IMR-90 (cell line): Measurements from ENCODE around the gene EFHC2. TPM values are rescaled to one million over a fixed set of nuclear protein-coding genes. Genes with fewer than 3 reads are reported as not detected.

ENCODE experiments used
- ATAC-seq: fragments of 200-7000 bp; cut with Tn5 transposase; 2 replicates; pipeline ENCODE4 v1.9.1; 2020; ENCODE audit warnings: low read depth, mild to moderate bottlenecking, moderate library complexity
- BruUV-seq: library from RNA; stranded (reverse); fragments of 400-500 nt; replicated peaks from 2 replicates; lab custom pipeline; 2021; lab: Mats Ljungman, UMichigan
- CTCF ChIA-PET: fragments of 300-600 bp; formaldehyde crosslinking; extraction: SDS; loops from one replicate; lab custom pipeline; 2021; ENCODE audit warnings: antibody characterized with exemption; lab: Yijun Ruan, JAX
- POLR2A ChIA-PET: fragments of 300-600 bp; sonication (Branson Sonifier 250); formaldehyde crosslinking; loops from one replicate; lab custom pipeline; 2022; ENCODE audit warnings: antibody characterized with exemption; ENCODE audit not compliant: unreplicated experiment; lab: Charles Lee
- DNase-seq: peaks from one replicate; pipeline ENCODE4 v3.0.0; 2013
- H2AFZ ChIP-seq: replicated peaks from 2 replicates; pipeline ENCODE3; 2013; ENCODE audit warnings: low read length, mild to moderate bottlenecking; ENCODE audit not compliant: poor library complexity
- H2AK5ac ChIP-seq: 2 replicates; pipeline ENCODE4 v1.6.1; 2013; ENCODE audit warnings: low read depth, low read length, inconsistent platforms
- H2AK9ac ChIP-seq: replicated peaks from 2 replicates; pipeline ENCODE3; 2013; ENCODE audit warnings: mild to moderate bottlenecking, low read depth, low read length, moderate library complexity; ENCODE audit not compliant: poor library complexity
- H2BK120ac ChIP-seq: 2 replicates; pipeline ENCODE4 v1.6.1; 2013; ENCODE audit warnings: low read depth, low read length, inconsistent platforms
- H2BK15ac ChIP-seq: 3 replicates; pipeline ENCODE4 v1.6.1; 2013; ENCODE audit warnings: low read depth, low read length, inconsistent platforms
- H2BK20ac ChIP-seq: 2 replicates; pipeline ENCODE4 v1.6.1; 2013; ENCODE audit warnings: low read depth, mild to moderate bottlenecking, inconsistent platforms, low read length, moderate library complexity
- H2BK5ac ChIP-seq: 2 replicates; pipeline ENCODE4 v1.6.1; 2013; ENCODE audit warnings: mild to moderate bottlenecking, low read depth, low read length, inconsistent platforms; ENCODE audit not compliant: poor library complexity, severe bottlenecking
- H3K14ac ChIP-seq: replicated peaks from 2 replicates; pipeline ENCODE4 v1.6.1; 2013; ENCODE audit warnings: low read depth, low read length, inconsistent platforms
- H3K18ac ChIP-seq: 2 replicates; pipeline ENCODE4 v1.6.1; 2013; ENCODE audit warnings: low read depth, low read length, control low read depth
- H3K23ac ChIP-seq: 2 replicates; pipeline ENCODE4 v1.6.1; 2013; ENCODE audit warnings: low read depth, low read length, inconsistent platforms
- H3K27ac ChIP-seq: 2 replicates; pipeline ENCODE4 v1.5.1; 2013; ENCODE audit warnings: mild to moderate bottlenecking, control low read depth, low read length; ENCODE audit not compliant: insufficient read depth
- H3K27me3 ChIP-seq: 2 replicates; pipeline ENCODE4 v1.6.1; 2013; ENCODE audit warnings: low read length; ENCODE audit not compliant: control insufficient read depth, insufficient read depth
- H3K36me3 ChIP-seq: 2 replicates; pipeline ENCODE4 v1.6.1; 2013; ENCODE audit warnings: low read length, mixed read lengths; ENCODE audit not compliant: control insufficient read depth, insufficient read depth
- H3K4ac ChIP-seq: 2 replicates; pipeline ENCODE4 v1.6.1; 2013; ENCODE audit warnings: low read depth, low read length, inconsistent platforms
- H3K4me1 ChIP-seq: 2 replicates; pipeline ENCODE4 v1.6.1; 2013; ENCODE audit warnings: low read length, mixed read lengths; ENCODE audit not compliant: control insufficient read depth, insufficient read depth
- H3K4me2 ChIP-seq: 2 replicates; pipeline ENCODE4 v1.6.1; 2013; ENCODE audit warnings: low read depth, mild to moderate bottlenecking, control low read depth, low read length, moderate library complexity
- H3K4me3 ChIP-seq: 2 replicates; pipeline ENCODE4 v1.5.1; 2013; ENCODE audit warnings: low read depth, mild to moderate bottlenecking, control low read depth, low read length, moderate library complexity; ENCODE audit not compliant: insufficient read depth
- H3K56ac ChIP-seq: 2 replicates; pipeline ENCODE4 v1.6.1; 2013; ENCODE audit warnings: low read length, inconsistent platforms; ENCODE audit not compliant: insufficient read depth; ENCODE audit errors: extremely low read depth
- H3K79me1 ChIP-seq, 2 experiments: 2 replicates each; pipeline ENCODE4 v1.6.1; 2013; ENCODE audit warnings: low read length in 2 of 2, inconsistent platforms in 1 of 2, low read depth in 1 of 2
- H3K9ac ChIP-seq: 2 replicates; pipeline ENCODE4 v1.6.1; 2013; ENCODE audit warnings: low read depth, low read length, control low read depth
- H3K9me1 ChIP-seq: 2 replicates; pipeline ENCODE4 v1.6.1; 2013; ENCODE audit warnings: low read length, inconsistent platforms; ENCODE audit not compliant: insufficient read depth
- H3K9me3 ChIP-seq: 2 replicates; pipeline ENCODE4 v1.6.1; 2013; ENCODE audit warnings: low read length; ENCODE audit not compliant: control insufficient read depth, insufficient read depth
- H4K20me1 ChIP-seq: 2 replicates; pipeline ENCODE4 v1.6.1; 2013; ENCODE audit warnings: low read length, inconsistent platforms; ENCODE audit not compliant: insufficient read depth
- H4K5ac ChIP-seq: 2 replicates; pipeline ENCODE4 v1.6.1; 2013; ENCODE audit warnings: mild to moderate bottlenecking, low read depth, low read length, control low read depth
- H4K8ac ChIP-seq, 2 experiments: 2 replicates each; pipeline ENCODE4 v1.6.1; 2013; ENCODE audit warnings: low read depth in 2 of 2, low read length in 2 of 2, control low read depth in 1 of 2, inconsistent platforms in 1 of 2
- H4K91ac ChIP-seq: 2 replicates; pipeline ENCODE4 v1.6.1; 2013; ENCODE audit warnings: low read depth, low read length, inconsistent platforms; ENCODE audit not compliant: insufficient read depth
- BHLHE40 ChIP-seq: fragments of 150-350 bp; IDR thresholded peaks from 2 replicates; pipeline ENCODE4 v1.6.1; 2016; ENCODE audit warnings: mild to moderate bottlenecking, low read depth, low read length
- CEBPB ChIP-seq: IDR thresholded peaks from 2 replicates; pipeline ENCODE4 v1.6.1; 2012; ENCODE audit warnings: low read depth, low read length, improper control_type of control experiment
- CHD1 ChIP-seq: IDR thresholded peaks from 2 replicates; pipeline ENCODE4 v1.6.1; 2012; ENCODE audit warnings: low read depth, low read length, improper control_type of control experiment
- CTCF ChIP-seq: conservative IDR thresholded peaks from 2 replicates; pipeline ENCODE4 v1.5.1; 2012; ENCODE audit warnings: mild to moderate bottlenecking, low read depth, low read length, improper control_type of control experiment
- ELK1 ChIP-seq: fragments of 150-350 bp; IDR thresholded peaks from 2 replicates; pipeline ENCODE4 v1.6.1; 2016; ENCODE audit warnings: low read depth, mild to moderate bottlenecking, low read length, moderate library complexity, borderline replicate concordance
- FOS ChIP-seq: fragments of 150-350 bp; IDR thresholded peaks from 2 replicates; pipeline ENCODE4 v1.6.1; 2016; ENCODE audit warnings: low read depth, low read length
- MAFK ChIP-seq: IDR thresholded peaks from 2 replicates; pipeline ENCODE4 v1.6.1; 2012; ENCODE audit warnings: low read depth, low read length, improper control_type of control experiment
- MAZ ChIP-seq: IDR thresholded peaks from 2 replicates; pipeline ENCODE4 v1.6.1; 2012; ENCODE audit warnings: low read depth, mild to moderate bottlenecking, low read length, improper control_type of control experiment, moderate library complexity, borderline replicate concordance
- MXI1 ChIP-seq: IDR thresholded peaks from 2 replicates; pipeline ENCODE4 v1.6.1; 2012; ENCODE audit warnings: low read depth, mild to moderate bottlenecking, low read length, moderate library complexity, borderline replicate concordance
- NFE2L2 ChIP-seq: fragments of 150-350 bp; IDR thresholded peaks from 2 replicates; pipeline ENCODE4 v1.6.1; 2016; ENCODE audit warnings: low read depth, mild to moderate bottlenecking, low read length
- POLR2A ChIP-seq: IDR thresholded peaks from 2 replicates; pipeline ENCODE4 v1.6.1; 2012; ENCODE audit warnings: mild to moderate bottlenecking, low read depth, low read length
- RAD21 ChIP-seq: IDR thresholded peaks from 2 replicates; pipeline ENCODE4 v1.6.1; 2012; ENCODE audit warnings: low read length, improper control_type of control experiment
- RCOR1 ChIP-seq: IDR thresholded peaks from 2 replicates; pipeline ENCODE4 v1.6.1; 2012; ENCODE audit warnings: mild to moderate bottlenecking, low read length, improper control_type of control experiment; ENCODE audit not compliant: insufficient replicate concordance
- RFX5 ChIP-seq: IDR thresholded peaks from 2 replicates; pipeline ENCODE4 v1.8.0; 2012; ENCODE audit warnings: low read depth, mild to moderate bottlenecking, low read length, moderate library complexity
- SMC3 ChIP-seq: fragments of 150-350 bp; IDR thresholded peaks from 2 replicates; pipeline ENCODE4 v1.6.1; 2016; ENCODE audit warnings: low read depth, mild to moderate bottlenecking, antibody characterized with exemption, low read length, moderate library complexity
- USF2 ChIP-seq: fragments of 150-350 bp; IDR thresholded peaks from 2 replicates; pipeline ENCODE4 v1.6.1; 2017; ENCODE audit warnings: mild to moderate bottlenecking, antibody characterized with exemption, low read length, low read depth
- whole genome bisulfite sequencing, 2 experiments: methylation state at CpG; one replicate each; pipeline versions ENCODE4 v1.1.5 to v1.1.7; 2013; ENCODE audit warnings: missing lambda C conversion rate in 2 of 2; ENCODE audit not compliant: insufficient read length in 1 of 2; ENCODE audit errors: extremely low coverage in 2 of 2; 5-methylcytosine and 5-hydroxymethylcytosine counted together
- dilution Hi-C: fragments of 300-500 bp; cut with HindIII; formaldehyde crosslinking; loops from one replicate; pipeline ENCODE4 v1.14.3; 2018; ENCODE audit warnings: low sequenced_read_pairs; ENCODE audit not compliant: unreplicated experiment
- in situ Hi-C: fragments of 300-500 bp; cut with MboI; formaldehyde crosslinking; loops from 3 replicates; pipeline ENCODE4 v1.14.3; 2019; ENCODE audit warnings: low sequenced_read_pairs, inconsistent platforms, mixed read lengths
- intact Hi-C: fragments of 100-400 bp; cut with micrococcal nuclease; formaldehyde crosslinking; loops from 2 replicates; pipeline ENCODE4 v1.10.0; 2022
- polyA plus RNA-seq, 3 experiments: library from polyadenylated mRNA; depleted of rRNA; stranded (reverse); fragments of >200 nt; gene quantifications; 2 replicates each; pipeline ENCODE4 v1.2.3, GENCODE V29; 2012; ENCODE audit warnings: low replicate concordance in 1 of 3
- total RNA-seq: library from RNA; depleted of rRNA; stranded (reverse); fragments of >200 nt; gene quantifications from 2 replicates; pipeline ENCODE4 v1.2.3, GENCODE V29; 2012

The EFHC2 gene
- total and polyA plus RNA-seq, 2 of the 4 experiments (the other 2 are of a cell fraction), result 0.18 to 0.24 TPM

GRCh38 chrX:44106864-44107263 is 236.6 kb downstream of the EFHC2 start:
- Histone ChIP-seq H2BK15ac (no peak overlapping the region), H2BK120ac (no peak overlapping the region), H4K91ac (no peak overlapping the region), H3K4ac (no peak overlapping the region), H2BK5ac (no peak overlapping the region), H3K9me1 (no peaks in the 10 kb centered on the region), H3K14ac (no peak overlapping the region), H2AK5ac (no peak overlapping the region), H4K20me1 (no peaks in the 10 kb centered on the region), H3K4me1 (no peaks in the 10 kb centered on the region), H4K5ac (no peak overlapping the region), H3K27ac (no peak overlapping the region), H3K36me3 (no peaks in the 10 kb centered on the region), H3K18ac (no peak overlapping the region), H2BK20ac (no peak overlapping the region), H3K9me3 (no peaks in the 10 kb centered on the region; the same call in 1 of the 2 replicates), H3K4me2 (no peak overlapping the region), H3K27me3 (peaks cover 2% of the 10 kb centered on the region), H3K56ac (no peak overlapping the region), H3K23ac (no peak overlapping the region), H3K79me1 (no peaks in the 10 kb centered on the region), H3K4me3 (no peak overlapping the region), H3K9ac (no peak overlapping the region), H2AFZ (no peak overlapping the region), H4K8ac (no peak overlapping the region), H2AK9ac (no peak overlapping the region)
- in situ Hi-C loops (no loop called here), dilution Hi-C loops (no loop called here), intact Hi-C loops (no loop called here)
- ATAC-seq (no peak), DNase-seq (no peak)
- no CpG with 5 or more reads among the region's 2 CpGs for WGBS, 2 experiments
- ChIA-PET POLR2A (no interaction called here), CTCF (no interaction called here)
- no TSS peak for BruUV-seq
- no peak for TF ChIP-seq MAZ
- no peak for TF ChIP-seq MAFK
- no peak for TF ChIP-seq CEBPB
- TF ChIP-seq FOS, result no peak
- TF ChIP-seq ELK1, result no peak
- TF ChIP-seq BHLHE40, result no peak
- no peak for TF ChIP-seq MXI1
- no peak for TF ChIP-seq RAD21
- no peak for TF ChIP-seq NFE2L2
- no peak for TF ChIP-seq SMC3
- TF ChIP-seq CHD1, result no peak
- no peak for TF ChIP-seq RFX5
- TF ChIP-seq CTCF, result no peak
- no peak for TF ChIP-seq POLR2A
- no peak for TF ChIP-seq USF2
- TF ChIP-seq RCOR1, result no peak
